Gastrocnemius medialis (tissue), 4 donors: ENCODE results near the gene NSRP1.

Experiments
- CTCF ChIP-seq, 5 experiments: fragments of 450-650 bp in 3 of 5; fragments of 200-600 bp in 2 of 5; sonication (generic) in 2 of 5; IDR thresholded peaks in 4 of 5; conservative IDR thresholded peaks in 1 of 5; 1 replicate in 4 of 5; 2 replicates in 1 of 5; pipeline ENCODE4 v1.5.1; 2016 to 2019; ENCODE audit warnings: antibody characterized with exemption in 5 of 5, mild to moderate bottlenecking in 3 of 5, moderate library complexity in 3 of 5
- POLR2A ChIP-seq, 2 donors: fragments of 450-650 bp; IDR thresholded peaks; one replicate each; pipeline ENCODE4 v1.6.1; 2017; ENCODE audit warnings: antibody characterized with exemption in 2 of 2, mild to moderate bottlenecking in 2 of 2, moderate library complexity in 2 of 2

GRCh38 chr17:30084788-30085187, 31.8 kb upstream of the NSRP1 start:
- TF ChIP-seq CTCF (IDR thresholded peaks at IDR 0.05 in 4 of 5, conservative IDR thresholded peaks at IDR 0.05 in 1 of 5) (no peak), POLR2A (IDR thresholded peaks at IDR 0.05) (no peak)
